Naive thymus-derived CD8-positive, alpha-beta T cell (primary cell): ENCODE results near the gene GLYR1. TPM values are rescaled to one million over a fixed set of nuclear protein-coding genes. Genes with fewer than 3 reads are reported as not detected.

ENCODE experiments used
- ATAC-seq, 2 donors: fragments of 150-1000 bp; cut with Tn5 transposase in 1 of 2; sonication (Bioruptor Pico), chemical (Tn5 transposase) in 1 of 2; 1 replicate in 1 of 2; 2 replicates in 1 of 2; pipeline ENCODE4 v1.10.0; 2021; ENCODE audit warnings: mild to moderate bottlenecking in 2 of 2, moderate library complexity in 2 of 2
- POLR2A ChIA-PET: fragments of 350-600 bp; sonication (Branson Sonifier 250); formaldehyde crosslinking; loops from one replicate; lab custom pipeline; 2021; ENCODE audit warnings: antibody characterized with exemption; lab: Charles Lee
- DNase-seq, 10 donors: peaks; one replicate each; pipeline versions ENCODE4 v3.0.0 to v3.0.0-alpha.2; 2020 to 2022
- H3K27ac Mint-ChIP-seq, 10 donors: one replicate each; pipeline ENCODE4 v1.8.0; 2020 to 2022; ENCODE audit warnings: mild to moderate bottlenecking in 10 of 10, mixed read lengths in 10 of 10, moderate library complexity in 4 of 10, inconsistent platforms in 1 of 10
- H3K27me3 Mint-ChIP-seq, 5 donors: one replicate each; pipeline ENCODE4 v1.8.0; 2021 to 2022; ENCODE audit warnings: mixed read lengths in 5 of 5
- H3K36me3 Mint-ChIP-seq, 3 donors: one replicate each; pipeline ENCODE4 v1.8.0; 2020 to 2022; ENCODE audit warnings: mixed read lengths in 3 of 3, mild to moderate bottlenecking in 2 of 3, inconsistent platforms in 1 of 3
- H3K4me1 Mint-ChIP-seq, 4 donors: one replicate each; pipeline ENCODE4 v1.8.0; 2021 to 2022; ENCODE audit warnings: mixed read lengths in 4 of 4
- H3K4me3 Mint-ChIP-seq, 10 donors: one replicate each; pipeline ENCODE4 v1.8.0; 2020 to 2022; ENCODE audit warnings: mild to moderate bottlenecking in 10 of 10, mixed read lengths in 10 of 10, moderate library complexity in 6 of 10, inconsistent platforms in 1 of 10
- H3K9me3 Mint-ChIP-seq, 9 donors: one replicate each; pipeline ENCODE4 v1.8.0; 2020 to 2022; ENCODE audit warnings: mixed read lengths in 9 of 9, mild to moderate bottlenecking in 3 of 9, inconsistent platforms in 1 of 9, moderate library complexity in 1 of 9
- polyA plus RNA-seq, 3 donors: library from polyadenylated mRNA; unstranded; fragments of 300-500 nt; fragmentation: Illumina TruSeq; gene quantifications; one replicate each; pipeline ENCODE4 v1.2.3, GENCODE V29; 2021
- total RNA-seq, 8 experiments: library from RNA in 2 of 8; stranded (reverse) in 2 of 8; gene quantifications; one replicate each; pipeline ENCODE4 v1.2.3 and lab custom pipeline; 2021 to 2026

GLYR1 gene
- total and polyA plus RNA-seq, 5 experiments from 2014 or later: 29.7 to 112 (median 39.6) TPM

GRCh38 chr16:4888428-4889135, 41.5 kb upstream of the GLYR1 start:
- peaks cover 0 to 2% (median 0%) of the 10 kb centered on the region in 9 donors for H3K9me3 Mint-ChIP-seq
- no peak overlapping the region for H3K4me3 Mint-ChIP-seq
- H3K36me3 Mint-ChIP-seq: peaks cover 8 to 35% (median 22%) of the 10 kb centered on the region in 3 donors
- peaks cover 0 to 5% (median under 1%) of the 10 kb centered on the region in 4 donors for H3K4me1 Mint-ChIP-seq
- POLR2A ChIA-PET: no interaction called here
- ATAC-seq (no peak), DNase-seq (no peak)
- peak overlapping the region in 6 of 10 donors; percentile 16 to 71 (median 52) for H3K27ac Mint-ChIP-seq
- no peaks in the 10 kb centered on the region for H3K27me3 Mint-ChIP-seq

GRCh38 chr16:4886151-4886550, 39.1 kb upstream of the GLYR1 start:
- Mint-ChIP-seq H3K27ac (peak overlapping the region in 5 of 10 donors; percentile 41 to 79 (median 57)), H3K36me3 (peaks cover 8 to 58% (median 31%) of the 10 kb centered on the region in 3 donors), H3K27me3 (no peaks in the 10 kb centered on the region), H3K4me1 (peaks cover 0 to 5% (median under 1%) of the 10 kb centered on the region in 4 donors), H3K4me3 (peak overlapping the region in 1 of 10 donors; percentile 60), H3K9me3 (peaks cover 0 to 2% (median 0%) of the 10 kb centered on the region in 9 donors)
- POLR2A ChIA-PET: no interaction called here
- no peak for DNase-seq
- no peak for ATAC-seq

- Mint-ChIP-seq H3K4me3 (no peak overlapping the region), H3K27me3 (no peaks in the 10 kb centered on the region), H3K4me1 (peaks cover 0 to 5% (median under 1%) of the 10 kb centered on the region in 4 donors), H3K27ac (peak overlapping the region in 5 of 10 donors; percentile 14 to 85 (median 49)), H3K9me3 (peaks cover 0 to 2% (median 0%) of the 10 kb centered on the region in 9 donors), H3K36me3 (peaks cover 8 to 68% (median 35%) of the 10 kb centered on the region in 3 donors)
- ATAC-seq (no peak), DNase-seq (no peak)
- POLR2A ChIA-PET: no interaction called here
Measured at GRCh38 chr16:4884972-4885874, 38.1 kb upstream of the GLYR1 start.

GRCh38 chr16:4884209-4884608, 37.1 kb upstream of the GLYR1 start:
- Mint-ChIP-seq H3K4me1 (peaks cover 0 to 5% (median under 1%) of the 10 kb centered on the region in 4 donors), H3K4me3 (no peak overlapping the region), H3K36me3 (peaks cover 8 to 76% (median 38%) of the 10 kb centered on the region in 3 donors), H3K27ac (peak overlapping the region in 3 of 10 donors; percentile 44 to 52 (median 45)), H3K27me3 (no peaks in the 10 kb centered on the region), H3K9me3 (peaks cover 0 to 2% (median 0%) of the 10 kb centered on the region in 9 donors)
- ATAC-seq: no peak
- no peak for DNase-seq
- POLR2A ChIA-PET: interaction anchor here (0.6 kb wide), 1 partner anchor 13 kb away, joined by 5 read pairs; no protein-coding TSS in a partner anchor

GRCh38 chr16:4883501-4883900, 36.4 kb upstream of the GLYR1 start:
- POLR2A ChIA-PET: no interaction called here
- Mint-ChIP-seq H3K27ac (no peak overlapping the region), H3K4me3 (no peak overlapping the region)

GRCh38 chr16:4882633-4883285, 35.7 kb upstream of the GLYR1 start:
- DNase-seq (no peak), ATAC-seq (no peak)
- Mint-ChIP-seq H3K9me3 (peaks cover 0 to 2% (median 0%) of the 10 kb centered on the region in 9 donors), H3K36me3 (peaks cover 8 to 85% (median 38%) of the 10 kb centered on the region in 3 donors), H3K27me3 (no peaks in the 10 kb centered on the region), H3K4me3 (no peak overlapping the region), H3K27ac (peak overlapping the region in 1 of 10 donors; percentile 85), H3K4me1 (peaks cover 0 to 5% (median under 1%) of the 10 kb centered on the region in 4 donors)
- POLR2A ChIA-PET: no interaction called here

More at GRCh38 chr16:4883501-4883900, 36.4 kb upstream of the GLYR1 start:
- ATAC-seq: no peak
- Mint-ChIP-seq H3K9me3 (peaks cover 0 to 2% (median 0%) of the 10 kb centered on the region in 9 donors), H3K27me3 (no peaks in the 10 kb centered on the region), H3K4me1 (peaks cover 0 to 5% (median under 1%) of the 10 kb centered on the region in 4 donors), H3K36me3 (peaks cover 8 to 83% (median 38%) of the 10 kb centered on the region in 3 donors)
- no peak for DNase-seq

GRCh38 chr16:4882000-4882632, 35.0 kb upstream of the GLYR1 start:
- Mint-ChIP-seq H3K27me3 (no peaks in the 10 kb centered on the region), H3K36me3 (peaks cover 8 to 88% (median 40%) of the 10 kb centered on the region in 3 donors), H3K4me1 (peaks cover 0 to 8% (median under 1%) of the 10 kb centered on the region in 4 donors), H3K27ac (peak overlapping the region in 2 of 10 donors; percentile 4), H3K4me3 (no peak overlapping the region), H3K9me3 (peaks cover 0 to 2% (median 0%) of the 10 kb centered on the region in 9 donors)
- DNase-seq (no peak), ATAC-seq (no peak)
- POLR2A ChIA-PET: no interaction called here

GRCh38 chr16:4880006-4880580, 33.0 kb upstream of the GLYR1 start:
- Mint-ChIP-seq H3K9me3 (no peaks in the 10 kb centered on the region), H3K27ac (no peak overlapping the region), H3K27me3 (no peaks in the 10 kb centered on the region), H3K4me1 (peaks cover 0 to 5% (median under 1%) of the 10 kb centered on the region in 4 donors), H3K36me3 (peaks cover 7 to 89% (median 38%) of the 10 kb centered on the region in 3 donors), H3K4me3 (no peak overlapping the region)
- POLR2A ChIA-PET: interaction anchor here (0.5 kb wide), 1 partner anchor 9 kb away, joined by 4 read pairs; no protein-coding TSS in a partner anchor
- no peak for DNase-seq
- no peak for ATAC-seq

- no peaks in the 10 kb centered on the region for H3K9me3 Mint-ChIP-seq
- POLR2A ChIA-PET: no interaction called here
- peaks cover 0 to 87% (median 28%) of the 10 kb centered on the region in 3 donors for H3K36me3 Mint-ChIP-seq
Measured at GRCh38 chr16:4879049-4879448, 32.0 kb upstream of the GLYR1 start.

GRCh38 chr16:4877380-4877685, 30.2 kb upstream of the GLYR1 start:
- Mint-ChIP-seq H3K27ac (no peak overlapping the region), H3K27me3 (no peaks in the 10 kb centered on the region), H3K9me3 (no peaks in the 10 kb centered on the region), H3K36me3 (peaks cover 5 to 88% (median 22%) of the 10 kb centered on the region in 3 donors), H3K4me1 (peaks cover 0 to 7% (median 0%) of the 10 kb centered on the region in 4 donors), H3K4me3 (no peak overlapping the region)
- ATAC-seq: no peak
- POLR2A ChIA-PET: no interaction called here
- no peak for DNase-seq

More at GRCh38 chr16:4879049-4879448, 32.0 kb upstream of the GLYR1 start:
- peak overlapping the region in 2 of 10 donors; percentile 16 to 43 for H3K27ac Mint-ChIP-seq
- H3K27me3 Mint-ChIP-seq: no peaks in the 10 kb centered on the region
- H3K4me3 Mint-ChIP-seq: no peak overlapping the region
- no peak for ATAC-seq
- no peak for DNase-seq
- H3K4me1 Mint-ChIP-seq: peaks cover 0 to 7% (median 0%) of the 10 kb centered on the region in 4 donors

- no peak overlapping the region for H3K4me3 Mint-ChIP-seq
- H3K27me3 Mint-ChIP-seq: no peaks in the 10 kb centered on the region
- peaks cover 5 to 87% (median 23%) of the 10 kb centered on the region in 3 donors for H3K36me3 Mint-ChIP-seq
Measured at GRCh38 chr16:4876646-4877379, 29.7 kb upstream of the GLYR1 start.

More at GRCh38 chr16:4876646-4877379, 29.7 kb upstream of the GLYR1 start:
- H3K4me1 Mint-ChIP-seq: peaks cover 0 to 7% (median under 1%) of the 10 kb centered on the region in 4 donors
- H3K9me3 Mint-ChIP-seq: no peaks in the 10 kb centered on the region
- DNase-seq (peak in 1 of 10 donors; percentile 51), ATAC-seq (no peak)
- POLR2A ChIA-PET: no interaction called here
- H3K27ac Mint-ChIP-seq: no peak overlapping the region
